GM12864 (cell line): ENCODE measurements around the gene FRYL.
"Not testable (repeated sequence)": the region's sequence is repeated elsewhere in the genome, so short reads cannot be mapped to it uniquely, and the experiment has no call there.

ENCODE experiments used
- DNase-seq: peaks from one replicate; pipeline ENCODE4 v3.0.0-alpha.2; 2011; ENCODE audit warnings: low read depth
- H3K4me3 ChIP-seq: 2 replicates; pipeline ENCODE4 v1.5.1; 2011; ENCODE audit warnings: mild to moderate bottlenecking, low read depth, low read length, control low read depth
- CTCF ChIP-seq: IDR thresholded peaks from 2 replicates; pipeline ENCODE4 v1.5.1; 2011; ENCODE audit warnings: low read depth, mild to moderate bottlenecking, moderate library complexity, low read length, control low read depth, inconsistent platforms; ENCODE audit errors: missing control alignments

Gene FRYL

DNA sequence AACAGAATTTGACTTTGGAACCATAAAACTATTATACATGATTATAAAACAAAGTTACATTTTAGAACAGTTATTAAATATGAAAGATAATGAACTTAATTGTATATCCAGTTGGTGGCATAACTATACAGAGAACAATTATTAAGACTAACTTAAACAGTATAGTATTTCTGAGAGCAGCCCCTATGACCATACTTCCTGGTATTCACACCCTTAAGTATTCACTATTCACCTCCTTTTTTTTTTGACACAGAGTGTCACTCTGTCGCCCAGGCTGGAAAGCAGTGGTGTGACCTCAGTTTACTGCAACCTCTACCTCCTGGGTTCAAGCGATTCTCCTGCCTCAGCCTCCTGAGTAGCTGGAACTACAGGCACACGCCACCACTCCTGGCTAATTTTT, 74.5 kb downstream of the FRYL start:
- DNase-seq: no peak
- TF ChIP-seq CTCF: no peak

GRCh38 chr4:48704091-48704802, 75.8 kb downstream of the FRYL start:
- no peak for DNase-seq
- no peak overlapping the region for H3K4me3 ChIP-seq
- TF ChIP-seq CTCF: no peak

More for the DNA sequence above, 74.5 kb downstream of the FRYL start:
- no peak overlapping the region for H3K4me3 ChIP-seq

- TF ChIP-seq CTCF: no peak
- no peak overlapping the region for H3K4me3 ChIP-seq
- no peak for DNase-seq
Measured at GRCh38 chr4:48699475-48699874, 80.6 kb downstream of the FRYL start.

DNA sequence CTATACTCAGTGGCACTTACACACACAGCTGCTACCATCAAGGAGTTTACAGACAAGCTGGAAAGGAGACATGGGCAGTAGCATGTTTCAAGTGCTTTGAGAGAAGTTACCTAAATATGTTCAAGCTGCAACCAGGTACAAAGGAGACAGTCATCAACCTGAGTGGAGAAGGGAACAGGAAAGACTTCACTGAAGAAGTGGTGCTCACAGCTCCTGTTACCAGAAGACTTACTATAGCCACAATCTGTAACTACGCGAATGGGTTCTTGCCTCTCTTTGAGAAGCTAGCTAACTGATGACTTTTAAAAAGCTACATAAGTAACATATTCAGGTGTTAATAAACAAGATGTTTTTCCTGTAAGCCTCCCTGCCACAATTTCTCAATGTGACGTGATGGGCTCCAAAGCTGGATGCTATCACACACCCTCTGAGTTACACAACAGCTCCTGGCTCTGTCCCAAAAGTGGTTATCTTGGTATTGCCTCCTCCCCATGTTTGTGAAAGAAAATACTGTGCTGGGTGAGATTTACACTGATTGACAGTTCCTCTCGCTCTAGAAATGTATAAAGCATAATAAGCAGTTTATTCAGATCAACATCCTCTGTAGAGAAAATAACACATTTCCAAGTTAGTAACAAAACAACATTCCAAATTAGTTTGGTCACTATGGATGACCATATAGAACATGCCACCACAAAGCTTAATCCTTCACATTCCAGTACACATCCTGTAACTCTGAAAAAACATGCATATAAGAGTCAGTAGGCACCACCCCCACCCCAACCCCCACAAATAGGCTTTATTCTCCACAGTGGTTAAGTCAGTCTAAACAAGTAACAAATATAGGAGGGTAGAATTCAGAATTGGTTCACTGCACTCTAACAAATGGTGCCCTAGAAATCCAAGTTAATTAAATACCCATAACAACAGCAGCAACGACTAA, 81.8 kb downstream of the FRYL start:
- no peak for DNase-seq
- no peak overlapping the region for H3K4me3 ChIP-seq
- TF ChIP-seq CTCF: no peak

- not testable (repeated sequence) for DNase-seq, H3K4me3 ChIP-seq
Measured at GRCh38 chr4:48697516-48697915, 82.6 kb downstream of the FRYL start.

DNA sequence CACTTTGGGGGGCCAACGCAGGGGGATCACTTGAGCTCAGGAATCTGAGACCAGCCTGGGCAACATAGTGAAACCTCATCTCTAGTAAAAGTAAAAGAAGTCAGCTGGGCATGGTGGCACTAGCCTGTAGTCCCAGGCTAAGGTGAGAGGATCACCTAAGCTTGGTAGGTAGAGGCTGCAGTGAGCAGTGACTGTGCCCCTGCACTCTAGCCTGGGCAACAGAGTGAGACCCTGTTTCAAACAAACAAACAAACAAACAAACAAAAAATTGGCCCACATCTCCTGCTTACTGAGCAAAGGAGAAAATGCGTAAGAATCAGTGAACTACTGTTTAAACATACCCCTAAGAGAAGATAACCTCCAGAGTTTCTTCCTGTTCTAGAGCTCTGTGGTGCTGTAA, 85.3 kb downstream of the FRYL start:
- no peak overlapping the region for H3K4me3 ChIP-seq
- DNase-seq: no peak
- TF ChIP-seq CTCF: no peak

GRCh38 chr4:48693856-48694574, 86.1 kb downstream of the FRYL start:
- no peak overlapping the region for H3K4me3 ChIP-seq
- no peak for TF ChIP-seq CTCF
- DNase-seq: no peak
